T-cell (primary cell): ENCODE results near the gene PGP. TPM values are rescaled to one million over a fixed set of nuclear protein-coding genes. Genes with fewer than 3 reads are reported as not detected.
A peak's percentile ranks its signal among the peaks of the same experiment; 100 is the strongest.

Source experiments
- ATAC-seq, 4 experiments: fragments of 200-7000 bp in 3 of 4; fragments of 150-1000 bp in 1 of 4; cut with Tn5 transposase; replicated peaks in 1 of 4; 1 replicate in 3 of 4; 2 replicates in 1 of 4; pipeline ENCODE4 v1.10.0; 2021; ENCODE audit warnings: moderate library complexity in 3 of 4, mild to moderate bottlenecking in 2 of 4, moderate number of reproducible peaks in 1 of 4
- CTCF ChIA-PET, 2 donors: fragments of 300-600 bp; sonication (Branson Sonifier 250); formaldehyde crosslinking; loops; one replicate each; lab custom pipeline; 2022; ENCODE audit warnings: antibody characterized with exemption in 2 of 2; lab: Charles Lee
- POLR2A ChIA-PET, 2 donors: fragments of 300-600 bp; sonication (Branson Sonifier 250); formaldehyde crosslinking; loops; one replicate each; lab custom pipeline; 2022; ENCODE audit warnings: antibody characterized with exemption in 2 of 2; lab: Charles Lee
- DNase-seq, 35 experiments: peaks; one replicate each; pipeline versions ENCODE4 v3.0.0 to v3.0.0-alpha.2; 2013 to 2023
- H3K27ac ChIP-seq: one replicate; pipeline ENCODE4 v1.5.1; 2013; ENCODE audit warnings: low read length
- H3K27me3 ChIP-seq, 2 experiments: replicated peaks in 1 of 2; 1 replicate in 1 of 2; 2 replicates in 1 of 2; pipeline versions ENCODE4 v1.6.1 to v1.7.0; 2013; ENCODE audit warnings: low read length in 1 of 2, mixed read lengths in 1 of 2; ENCODE audit not compliant: control insufficient read depth in 2 of 2, insufficient read depth in 2 of 2; ENCODE audit errors: extremely low read depth in 1 of 2
- H3K36me3 ChIP-seq, 2 donors: 1 replicate in 1 of 2; 2 replicates in 1 of 2; pipeline versions ENCODE4 v1.6.1 to v1.7.0; 2013; ENCODE audit warnings: low read length in 1 of 2; ENCODE audit not compliant: control insufficient read depth in 2 of 2, insufficient read depth in 1 of 2; ENCODE audit errors: extremely low read depth in 1 of 2
- H3K4me1 ChIP-seq, 2 experiments: 1 replicate in 1 of 2; 2 replicates in 1 of 2; pipeline versions ENCODE4 v1.6.1 to v1.7.0; 2013; ENCODE audit warnings: low read length in 2 of 2, mixed read lengths in 1 of 2; ENCODE audit not compliant: insufficient read depth in 2 of 2, control insufficient read depth in 1 of 2; ENCODE audit errors: extremely low read depth in 1 of 2
- H3K4me3 ChIP-seq, 2 donors: 1 replicate in 1 of 2; 2 replicates in 1 of 2; pipeline versions ENCODE4 v1.5.1 to v1.7.0; 2013; ENCODE audit warnings: mild to moderate bottlenecking in 2 of 2, low read length in 1 of 2, moderate library complexity in 1 of 2; ENCODE audit not compliant: control insufficient read depth in 1 of 2; ENCODE audit errors: extremely low read depth in 1 of 2
- H3K9me3 ChIP-seq: 2 replicates; pipeline ENCODE4 v1.7.0; 2013
- H3K27ac Mint-ChIP-seq, 2 donors: one replicate each; pipeline ENCODE4 v1.8.0; 2020 to 2021; ENCODE audit warnings: mild to moderate bottlenecking in 2 of 2, mixed read lengths in 2 of 2
- H3K27me3 Mint-ChIP-seq, 2 donors: one replicate each; pipeline ENCODE4 v1.8.0; 2021 to 2022; ENCODE audit warnings: mixed read lengths in 2 of 2
- H3K36me3 Mint-ChIP-seq: one replicate; pipeline ENCODE4 v1.8.0; 2021; ENCODE audit warnings: mixed read lengths
- H3K4me1 Mint-ChIP-seq, 3 donors: one replicate each; pipeline ENCODE4 v1.8.0; 2020 to 2022; ENCODE audit warnings: mixed read lengths in 3 of 3, mild to moderate bottlenecking in 1 of 3
- H3K4me3 Mint-ChIP-seq, 3 donors: one replicate each; pipeline ENCODE4 v1.8.0; 2020 to 2022; ENCODE audit warnings: mild to moderate bottlenecking in 3 of 3, mixed read lengths in 3 of 3, moderate library complexity in 3 of 3
- H3K9me3 Mint-ChIP-seq, 3 donors: one replicate each; pipeline ENCODE4 v1.8.0; 2020 to 2022; ENCODE audit warnings: mixed read lengths in 3 of 3
- WGBS: methylation state at CpG from one replicate; pipeline ENCODE4 v1.1.5; 2013; ENCODE audit warnings: missing lambda C conversion rate; ENCODE audit not compliant: insufficient coverage; 5-methylcytosine and 5-hydroxymethylcytosine counted together
- total RNA-seq, 35 experiments: library from RNA in 6 of 35; stranded (reverse) in 6 of 35; fragments of 120-200 nt in 1 of 35; gene quantifications; one replicate each; pipeline versions ENCODE4 v1.2.1 to v1.2.4 and lab custom pipeline; 2013 to 2026

Gene PGP
- total RNA-seq, 5 donors from 2014 or later (not counting 1 experiment from before 2014, with no cell fraction given), result 12.7 to 23.1 (median 20.4) TPM

- H3K9me3 Mint-ChIP-seq, result no peaks in the 10 kb centered on the region
- H3K9me3 ChIP-seq, result no peaks in the 10 kb centered on the region
- peaks cover 3% of the 10 kb centered on the region for H3K36me3 Mint-ChIP-seq
- ChIA-PET CTCF (no interaction called here), POLR2A (no interaction called here)
- H3K36me3 ChIP-seq, result peaks cover 9 to 15% of the 10 kb centered on the region in 2 donors
- peak overlapping the region in 1 of 2 donors; percentile 46 for H3K27ac Mint-ChIP-seq
- peak overlapping the region; percentile 24 for H3K27ac ChIP-seq
- peaks cover 0 to 6% (median 6%) of the 10 kb centered on the region in 3 donors for H3K4me1 Mint-ChIP-seq
- no peaks in the 10 kb centered on the region for H3K27me3 ChIP-seq
- H3K4me1 ChIP-seq, result peaks cover 0 to 27% of the 10 kb centered on the region in 2 experiments
- no peaks in the 10 kb centered on the region for H3K27me3 Mint-ChIP-seq
- WGBS, result 97% methylated on average over 19 of the region's 26 CpGs
- no peak overlapping the region for H3K4me3 ChIP-seq
- ATAC-seq (peak in 3 of 4 experiments; percentile 29 to 65 (median 56)), DNase-seq (peak in 2 of 35 experiments; percentile 20 to 27)
- H3K4me3 Mint-ChIP-seq, result no peak overlapping the region
Observed at GRCh38 chr16:2163211-2163881, 51.3 kb downstream of the PGP start.

- H3K36me3 ChIP-seq, result peaks cover 7 to 14% of the 10 kb centered on the region in 2 donors
- ChIA-PET POLR2A (no interaction called here), CTCF (no interaction called here)
- no peaks in the 10 kb centered on the region for H3K27me3 ChIP-seq
- no peak for ATAC-seq
- no peak overlapping the region for H3K27ac ChIP-seq
- H3K27me3 Mint-ChIP-seq, result no peaks in the 10 kb centered on the region
- WGBS, result 99% methylated on average over 13 of the region's 13 CpGs
- H3K4me3 ChIP-seq, result no peak overlapping the region
- no peak overlapping the region for H3K27ac Mint-ChIP-seq
- peaks cover 5 to 10% (median 8%) of the 10 kb centered on the region in 3 donors for H3K4me1 Mint-ChIP-seq
- H3K36me3 Mint-ChIP-seq, result peaks cover 3% of the 10 kb centered on the region
- DNase-seq, result no peak
- H3K4me1 ChIP-seq, result peaks cover 0 to 33% of the 10 kb centered on the region in 2 experiments
- H3K4me3 Mint-ChIP-seq, result no peak overlapping the region
- no peaks in the 10 kb centered on the region for H3K9me3 ChIP-seq
- H3K9me3 Mint-ChIP-seq, result no peaks in the 10 kb centered on the region
Observed at GRCh38 chr16:2162676-2163118, 51.9 kb downstream of the PGP start.

- no peaks in the 10 kb centered on the region for H3K9me3 ChIP-seq
- ChIA-PET CTCF (no interaction called here), POLR2A (no interaction called here)
- peaks cover 0 to 41% of the 10 kb centered on the region in 2 experiments for H3K4me1 ChIP-seq
- no peak for ATAC-seq
- H3K4me3 ChIP-seq, result no peak overlapping the region
- no peaks in the 10 kb centered on the region for H3K27me3 ChIP-seq
- no peak overlapping the region for H3K27ac Mint-ChIP-seq
- H3K9me3 Mint-ChIP-seq, result no peaks in the 10 kb centered on the region
- H3K4me3 Mint-ChIP-seq, result no peak overlapping the region
- peaks cover 4 to 11% of the 10 kb centered on the region in 2 donors for H3K36me3 ChIP-seq
- DNase-seq, result no peak
- H3K27ac ChIP-seq, result no peak overlapping the region
- WGBS, result 95% methylated on average over 10 of the region's 10 CpGs
- H3K4me1 Mint-ChIP-seq, result peaks cover 13 to 18% (median 16%) of the 10 kb centered on the region in 3 donors
- H3K27me3 Mint-ChIP-seq, result no peaks in the 10 kb centered on the region
- peaks cover 3% of the 10 kb centered on the region for H3K36me3 Mint-ChIP-seq
Observed at GRCh38 chr16:2161911-2162310, 52.7 kb downstream of the PGP start.

Other genes with a start within 250 kb of the PGP start
- under 1 TPM in 3 of 5 donors, not detected in 2; 0.38 to 0.66 (median 0.44) TPM for gene RNF151, start 248.0 kb downstream of the PGP start, total RNA-seq
- 10 to 100 TPM; 21.1 to 45.6 (median 36.9) TPM for gene TBL3, start 242.8 kb downstream of the PGP start, total RNA-seq
- 1 to 10 TPM in 2 of 5 donors, under 1 TPM in 2, not detected in 1; 0.78 to 2.2 (median 1.3) TPM for gene NOXO1, start 233.4 kb downstream of the PGP start, total RNA-seq
- gene GFER, start 230.6 kb downstream of the PGP start, total RNA-seq, result 10 to 100 TPM; 16.1 to 31.9 (median 22.0) TPM
- gene SYNGR3, start 224.9 kb downstream of the PGP start, total RNA-seq, result 1 to 10 TPM; 1.1 to 5.7 (median 1.7) TPM
- gene ZNF598, start 205.0 kb downstream of the PGP start, total RNA-seq, result 10 to 100 TPM; 44.3 to 73.7 (median 68.8) TPM
- under 1 TPM in 2 of 5 donors, not detected in 3; 0.43 to 0.44 TPM for gene NPW, start 195.1 kb downstream of the PGP start, total RNA-seq
- 1 to 10 TPM; 2.9 to 6.8 (median 5.8) TPM for gene NHERF2, start 187.9 kb downstream of the PGP start, total RNA-seq
- gene NTHL1, start 167.0 kb downstream of the PGP start, total RNA-seq, result 10 to 100 TPM in 3 of 5 donors, 1 to 10 TPM in 2; 5.8 to 24.1 (median 18.3) TPM
- gene TSC2, start 166.9 kb downstream of the PGP start, total RNA-seq, result 100 to 1,000 TPM; 134 to 181 (median 161) TPM
- gene PKD1, start 78.9 kb downstream of the PGP start, total RNA-seq, result 100 to 1,000 TPM in 4 of 5 donors, 10 to 100 TPM in 1; 99.4 to 152 (median 137) TPM
- under 1 TPM in 2 of 5 donors, not detected in 3; 0.19 to 0.66 TPM for gene RAB26, start 66.2 kb downstream of the PGP start, total RNA-seq
- gene TRAF7, start 59.1 kb downstream of the PGP start, total RNA-seq, result 10 to 100 TPM; 25.6 to 54.3 (median 43.9) TPM
- under 1 TPM in 2 of 5 donors, not detected in 3; 0.06 to 0.47 TPM for gene CASKIN1, start 18.2 kb downstream of the PGP start, total RNA-seq
- 10 to 100 TPM; 26.2 to 32.5 (median 30.2) TPM for gene MLST8, start 9.4 kb downstream of the PGP start, total RNA-seq
- gene BRICD5, start 4.0 kb downstream of the PGP start, total RNA-seq, result 10 to 100 TPM in 3 of 5 donors, 1 to 10 TPM in 2; 6.7 to 27.7 (median 20.4) TPM
- 10 to 100 TPM; 32.8 to 52.0 (median 47.0) TPM for gene E4F1, start 8.8 kb upstream of the PGP start, total RNA-seq
- gene DNASE1L2, start 21.6 kb upstream of the PGP start, total RNA-seq, result 1 to 10 TPM in 3 of 5 donors, under 1 TPM in 2; 0.63 to 3.3 (median 1.9) TPM
- gene ECI1, start 36.7 kb upstream of the PGP start, total RNA-seq, result 10 to 100 TPM; 17.0 to 40.1 (median 37.7) TPM
- gene RNPS1, start 53.3 kb upstream of the PGP start, total RNA-seq, result 100 to 1,000 TPM; 163 to 203 (median 181) TPM
- gene ABCA3, start 125.9 kb upstream of the PGP start, total RNA-seq, result 10 to 100 TPM in 2 of 5 donors, 1 to 10 TPM in 3; 6.6 to 11.1 (median 9.9) TPM
- gene CCNF, start 214.6 kb upstream of the PGP start, total RNA-seq, result 1 to 10 TPM; 3.5 to 5.1 (median 4.0) TPM
- 1 to 10 TPM in 2 of 5 donors, under 1 TPM in 3; 0.85 to 1.8 (median 0.93) TPM for gene TEDC2, start 245.3 kb upstream of the PGP start, total RNA-seq